H9 (cell line): ENCODE results near the gene IQSEC1. TPM values are rescaled to one million over a fixed set of nuclear protein-coding genes. Genes with fewer than 3 reads are reported as not detected.

Experiments
- DNase-seq: peaks from one replicate; pipeline ENCODE4 v3.0.0-alpha.2; 2017
- H2AFZ ChIP-seq: one replicate; pipeline ENCODE4 v1.6.1; 2013; ENCODE audit warnings: mild to moderate bottlenecking, low read length, control low read depth, moderate library complexity
- H2AK5ac ChIP-seq: 2 replicates; pipeline ENCODE4 v1.6.1; 2013; ENCODE audit warnings: low read length, control low read depth, mixed read lengths; ENCODE audit not compliant: insufficient read length
- H2BK120ac ChIP-seq: one replicate; pipeline ENCODE4 v1.6.1; 2013; ENCODE audit warnings: low read depth, mild to moderate bottlenecking, low read length, control low read depth, inconsistent platforms; ENCODE audit not compliant: poor library complexity, severe bottlenecking
- H2BK12ac ChIP-seq: 2 replicates; pipeline ENCODE4 v1.6.1; 2013; ENCODE audit warnings: low read length, control low read depth, mixed read lengths, low read depth; ENCODE audit not compliant: insufficient read length
- H2BK15ac ChIP-seq: 2 replicates; pipeline ENCODE4 v1.6.1; 2013; ENCODE audit warnings: low read depth, low read length, control low read depth
- H2BK20ac ChIP-seq: one replicate; pipeline ENCODE4 v1.6.1; 2013; ENCODE audit warnings: low read depth, mild to moderate bottlenecking, low read length, control low read depth, inconsistent platforms; ENCODE audit not compliant: poor library complexity, severe bottlenecking
- H2BK5ac ChIP-seq: 2 replicates; pipeline ENCODE4 v1.6.1; 2013; ENCODE audit warnings: low read length, control low read depth, mixed read lengths; ENCODE audit not compliant: insufficient read length
- H3K14ac ChIP-seq: 2 replicates; pipeline ENCODE4 v1.6.1; 2013; ENCODE audit warnings: low read length, control low read depth; ENCODE audit not compliant: insufficient read depth
- H3K18ac ChIP-seq: 2 replicates; pipeline ENCODE4 v1.6.1; 2013; ENCODE audit warnings: low read depth, mild to moderate bottlenecking, mixed read lengths, low read length, control low read depth; ENCODE audit not compliant: insufficient read length
- H3K23ac ChIP-seq: 2 replicates; pipeline ENCODE4 v1.6.1; 2013; ENCODE audit warnings: low read length, control low read depth, mixed read lengths, low read depth; ENCODE audit not compliant: insufficient read length
- H3K23me2 ChIP-seq: 2 replicates; pipeline ENCODE4 v1.6.1; 2013; ENCODE audit warnings: low read depth, mild to moderate bottlenecking, mixed read lengths, low read length, control low read depth; ENCODE audit not compliant: insufficient read length, poor library complexity, severe bottlenecking
- H3K27ac ChIP-seq: 2 replicates; pipeline ENCODE4 v1.5.1; 2013; ENCODE audit warnings: low read length, control low read depth, mixed read lengths, low read depth; ENCODE audit not compliant: insufficient read length
- H3K27me3 ChIP-seq: 2 replicates; pipeline ENCODE4 v1.6.1; 2013; ENCODE audit warnings: low read length, control low read depth, inconsistent platforms; ENCODE audit not compliant: insufficient read depth
- H3K4ac ChIP-seq: 2 replicates; pipeline ENCODE4 v1.6.1; 2013; ENCODE audit warnings: low read depth, mild to moderate bottlenecking, control low read depth, inconsistent platforms, low read length, moderate library complexity
- H3K4me1 ChIP-seq: 2 replicates; pipeline ENCODE4 v1.6.1; 2013; ENCODE audit warnings: low read length, control low read depth, inconsistent platforms; ENCODE audit not compliant: insufficient read depth
- H3K4me2 ChIP-seq: 2 replicates; pipeline ENCODE4 v1.6.1; 2013; ENCODE audit warnings: low read length, control low read depth, mixed read lengths; ENCODE audit not compliant: insufficient read length, insufficient read depth
- H3K56ac ChIP-seq: 2 replicates; pipeline ENCODE4 v1.6.1; 2013; ENCODE audit warnings: low read depth, mild to moderate bottlenecking, mixed read lengths, low read length, control low read depth; ENCODE audit not compliant: insufficient read length
- H3K79me1 ChIP-seq: 2 replicates; pipeline ENCODE4 v1.6.1; 2013; ENCODE audit warnings: low read depth, mild to moderate bottlenecking, moderate library complexity, low read length, control low read depth, inconsistent platforms; ENCODE audit not compliant: insufficient read depth, poor library complexity, severe bottlenecking
- H3K79me2 ChIP-seq: 2 replicates; pipeline ENCODE4 v1.6.1; 2013; ENCODE audit warnings: low read length, control low read depth, inconsistent platforms; ENCODE audit not compliant: insufficient read depth
- H3K9ac ChIP-seq: 2 replicates; pipeline ENCODE4 v1.6.1; 2013; ENCODE audit warnings: low read length, control low read depth, mixed read lengths; ENCODE audit not compliant: insufficient read length; ENCODE audit errors: extremely low read depth
- H3K9me3 ChIP-seq: one replicate; pipeline ENCODE4 v1.6.1; 2013; ENCODE audit warnings: low read depth, low read length, inconsistent platforms; ENCODE audit not compliant: control insufficient read depth
- H3T11ph ChIP-seq: one replicate; pipeline ENCODE4 v1.6.1; 2013; ENCODE audit warnings: mild to moderate bottlenecking, low read length, control low read depth, inconsistent platforms
- H4K20me1 ChIP-seq: one replicate; pipeline ENCODE4 v1.6.1; 2013; ENCODE audit not compliant: control insufficient read depth, insufficient read length, insufficient read depth
- H4K5ac ChIP-seq: 2 replicates; pipeline ENCODE4 v1.6.1; 2013; ENCODE audit warnings: low read depth, mild to moderate bottlenecking, mixed read lengths, low read length, control low read depth; ENCODE audit not compliant: insufficient read length
- H4K8ac ChIP-seq: replicated peaks from 2 replicates; pipeline ENCODE4 v1.6.1; 2013; ENCODE audit warnings: low read length, control low read depth, mixed read lengths, low read depth; ENCODE audit not compliant: insufficient read length
- H4K91ac ChIP-seq: 2 replicates; pipeline ENCODE4 v1.6.1; 2013; ENCODE audit warnings: low read depth, mild to moderate bottlenecking, moderate library complexity, mixed read lengths, low read length, control low read depth; ENCODE audit not compliant: insufficient read length
- H3K27ac Mint-ChIP-seq, 3 experiments: 2 replicates in 2 of 3; 3 replicates in 1 of 3; pipeline ENCODE4 v1.8.0; 2020 to 2021; ENCODE audit warnings: mixed read lengths in 3 of 3, mild to moderate bottlenecking in 1 of 3, moderate library complexity in 1 of 3
- H3K27me3 Mint-ChIP-seq: 2 replicates; pipeline ENCODE4 v1.8.0; 2021; ENCODE audit warnings: low read depth, mild to moderate bottlenecking, moderate library complexity, mixed read lengths
- H3K36me3 Mint-ChIP-seq, 3 experiments: 2 replicates in 2 of 3; 3 replicates in 1 of 3; pipeline ENCODE4 v1.8.0; 2020 to 2021; ENCODE audit warnings: low read depth in 3 of 3, mixed read lengths in 3 of 3; ENCODE audit not compliant: insufficient read depth in 1 of 3
- H3K4me1 Mint-ChIP-seq, 2 experiments: 2 replicates each; pipeline ENCODE4 v1.8.0; 2020; ENCODE audit warnings: mixed read lengths in 2 of 2
- H3K4me3 Mint-ChIP-seq, 2 experiments: 2 replicates in 1 of 2; 3 replicates in 1 of 2; pipeline ENCODE4 v1.8.0; 2020 to 2021; ENCODE audit warnings: mild to moderate bottlenecking in 2 of 2, mixed read lengths in 2 of 2, moderate library complexity in 1 of 2
- H3K9me3 Mint-ChIP-seq, 2 experiments: 2 replicates in 1 of 2; 3 replicates in 1 of 2; pipeline ENCODE4 v1.8.0; 2020; ENCODE audit warnings: mild to moderate bottlenecking in 2 of 2, mixed read lengths in 2 of 2, moderate library complexity in 1 of 2
- WGBS: extraction: QIAGEN DNeasy Blood & Tissue Kit; methylation state at CpG from one replicate; pipeline ENCODE4 v1.1.7; 2013; ENCODE audit warnings: missing lambda C conversion rate, low lambda C conversion rate, mixed read lengths; ENCODE audit not compliant: insufficient read length; ENCODE audit errors: extremely low coverage; 5-methylcytosine and 5-hydroxymethylcytosine counted together
- total RNA-seq: library from RNA; stranded (reverse); gene quantifications from 2 replicates; pipeline ENCODE4 v1.2.1, GENCODE V29; 2021
- TF ChIP-seq, protein P1 (sequence below): fragments of 200-600 bp; sonication (generic); conservative IDR thresholded peaks from 3 replicates; pipeline ENCODE4 v1.8.0; 2021; ENCODE audit warnings: antibody characterized with exemption, mild to moderate bottlenecking

IQSEC1 gene
- total RNA-seq, 1 experiment from 2014 or later, result 19.1 TPM

DNA sequence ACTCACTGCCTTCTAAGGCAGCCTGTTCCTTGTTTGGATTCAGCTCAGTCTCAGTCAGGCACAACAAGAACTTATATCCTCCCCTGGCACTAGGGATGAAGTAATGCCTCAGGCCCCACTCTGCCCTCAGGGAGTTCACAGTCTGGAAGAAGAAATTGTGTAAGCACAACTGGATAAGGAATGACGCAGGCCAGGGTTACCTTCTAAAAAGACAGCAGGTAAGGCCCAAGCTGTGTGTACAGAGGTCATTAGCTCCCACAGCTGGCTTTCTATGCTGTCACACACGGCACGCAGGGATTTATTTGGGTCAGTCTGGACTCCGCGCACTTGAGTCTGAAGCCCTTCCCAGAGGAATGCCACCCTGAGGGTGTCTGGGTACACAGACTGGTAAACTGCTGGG lies 82.9 kb downstream of the IQSEC1 start:
- H3K79me2 ChIP-seq, result no peaks in the 10 kb centered on the region
- H3K18ac ChIP-seq, result no peak overlapping the region
- no peak overlapping the region for H3K4me2 ChIP-seq
- H2BK120ac ChIP-seq, result no peak overlapping the region
- Mint-ChIP-seq H3K9me3 (peaks cover 6 to 8% of the 10 kb centered on the region in 2 experiments; a peak in 3 of 5 replicates), H3K27ac (no peak overlapping the region; a peak in 1 of 7 replicates), H3K36me3 (peaks cover 4 to 8% (median 4%) of the 10 kb centered on the region in 3 experiments), H3K4me1 (peaks cover 23 to 26% of the 10 kb centered on the region in 2 experiments), H3K4me3 (no peak overlapping the region), H3K27me3 (peaks cover 43% of the 10 kb centered on the region)
- no peak overlapping the region for H2AFZ ChIP-seq
- H4K8ac ChIP-seq, result no peak overlapping the region
- WGBS, result no CpG with 5 or more reads among the region's 5 CpGs
- no peaks in the 10 kb centered on the region for H3K79me1 ChIP-seq
- no peak overlapping the region for H3K14ac ChIP-seq
- H3K23ac ChIP-seq, result no peak overlapping the region
- H3K9me3 ChIP-seq, result no peaks in the 10 kb centered on the region
- no peak overlapping the region for H4K5ac ChIP-seq
- no peak overlapping the region for H2BK12ac ChIP-seq
- no peak overlapping the region for H2AK5ac ChIP-seq
- H3K4me1 ChIP-seq, result 0 out of 2 replicates have a peak, but pooled peaks cover 2% of the 10 kb centered on the region
- no peak overlapping the region for H2BK15ac ChIP-seq
- no peak overlapping the region for H4K91ac ChIP-seq
- no peak overlapping the region for H3K27ac ChIP-seq
- H2BK5ac ChIP-seq, result no peak overlapping the region
- H3K4ac ChIP-seq, result no peak overlapping the region
- H3K27me3 ChIP-seq, result no peaks in the 10 kb centered on the region; the same call in 1 of the 2 replicates
- no peak for DNase-seq
- no peak overlapping the region for H3T11ph ChIP-seq
- H3K56ac ChIP-seq, result no peak overlapping the region
- H3K9ac ChIP-seq, result no peak overlapping the region
- no peaks in the 10 kb centered on the region for H4K20me1 ChIP-seq
- TF ChIP-seq, protein P1, sequence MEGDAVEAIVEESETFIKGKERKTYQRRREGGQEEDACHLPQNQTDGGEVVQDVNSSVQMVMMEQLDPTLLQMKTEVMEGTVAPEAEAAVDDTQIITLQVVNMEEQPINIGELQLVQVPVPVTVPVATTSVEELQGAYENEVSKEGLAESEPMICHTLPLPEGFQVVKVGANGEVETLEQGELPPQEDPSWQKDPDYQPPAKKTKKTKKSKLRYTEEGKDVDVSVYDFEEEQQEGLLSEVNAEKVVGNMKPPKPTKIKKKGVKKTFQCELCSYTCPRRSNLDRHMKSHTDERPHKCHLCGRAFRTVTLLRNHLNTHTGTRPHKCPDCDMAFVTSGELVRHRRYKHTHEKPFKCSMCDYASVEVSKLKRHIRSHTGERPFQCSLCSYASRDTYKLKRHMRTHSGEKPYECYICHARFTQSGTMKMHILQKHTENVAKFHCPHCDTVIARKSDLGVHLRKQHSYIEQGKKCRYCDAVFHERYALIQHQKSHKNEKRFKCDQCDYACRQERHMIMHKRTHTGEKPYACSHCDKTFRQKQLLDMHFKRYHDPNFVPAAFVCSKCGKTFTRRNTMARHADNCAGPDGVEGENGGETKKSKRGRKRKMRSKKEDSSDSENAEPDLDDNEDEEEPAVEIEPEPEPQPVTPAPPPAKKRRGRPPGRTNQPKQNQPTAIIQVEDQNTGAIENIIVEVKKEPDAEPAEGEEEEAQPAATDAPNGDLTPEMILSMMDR, result no peak
- H2BK20ac ChIP-seq, result no peak overlapping the region
- H3K23me2 ChIP-seq, result peaks cover 11% of the 10 kb centered on the region
